Kidney glomerular epithelial cell (primary cell): ENCODE results near the gene PITPNB.
A peak's percentile ranks its signal among the peaks of the same experiment; 100 is the strongest.

Source experiments
- DNase-seq: peaks from one replicate; lab custom pipeline; 2025; lab: John Stamatoyannopoulos, UW

The PITPNB gene

GRCh38 chr22:27833803-27834202 is 85.3 kb downstream of the PITPNB start:
- no peak for DNase-seq

GRCh38 chr22:27832606-27833005 is 86.5 kb downstream of the PITPNB start:
- no peak for DNase-seq

GRCh38 chr22:27829620-27830019 is 89.4 kb downstream of the PITPNB start:
- DNase-seq = no peak

- no peak for DNase-seq
These were observed 91.2 kb downstream of the PITPNB start for GRCh38 chr22:27827604-27828587.

- no peak for DNase-seq
These were observed 93.9 kb downstream of the PITPNB start for GRCh38 chr22:27825174-27825573.

GRCh38 chr22:27823221-27823620 is 95.8 kb downstream of the PITPNB start:
- DNase-seq = no peak

GRCh38 chr22:27820896-27821866 is 97.9 kb downstream of the PITPNB start:
- no peak for DNase-seq

GRCh38 chr22:27816552-27816951 is 102.5 kb downstream of the PITPNB start:
- no peak for DNase-seq

- DNase-seq = no peak
These were observed 103.1 kb downstream of the PITPNB start for GRCh38 chr22:27815826-27816530.

- DNase-seq = no peak
These were observed 104.1 kb downstream of the PITPNB start for GRCh38 chr22:27814993-27815392.

GRCh38 chr22:27811778-27812177 is 107.3 kb downstream of the PITPNB start:
- no peak for DNase-seq

- no peak for DNase-seq
These were observed 108.4 kb downstream of the PITPNB start for GRCh38 chr22:27810609-27811151.

GRCh38 chr22:27809700-27810608 is 109.1 kb downstream of the PITPNB start:
- DNase-seq = no peak

- no peak for DNase-seq
These were observed 109.8 kb downstream of the PITPNB start for GRCh38 chr22:27809226-27809603.

GRCh38 chr22:27808451-27809225 is 110.4 kb downstream of the PITPNB start:
- no peak for DNase-seq

- no peak for DNase-seq
These were observed 113.2 kb downstream of the PITPNB start for GRCh38 chr22:27805841-27806240.

GRCh38 chr22:27804470-27805297 is 114.4 kb downstream of the PITPNB start:
- peak; percentile 60 for DNase-seq

- DNase-seq = no peak
These were observed 115.1 kb downstream of the PITPNB start for GRCh38 chr22:27803841-27804415.
